HEK293 (cell line): ENCODE results near the gene CDH10.

Experiments used
- CTCF ChIA-PET: fragments of 350-600 bp; formaldehyde crosslinking; extraction: SDS; loops from one replicate; lab custom pipeline; 2021; ENCODE audit warnings: antibody characterized with exemption; lab: Yijun Ruan, JAX
- POLR2A ChIA-PET: fragments of 300-600 bp; formaldehyde crosslinking; extraction: SDS; loops from one replicate; lab custom pipeline; 2020; ENCODE audit warnings: antibody characterized with exemption, inconsistent platforms; lab: Yijun Ruan, JAX
- H3K27ac ChIP-seq: fragments of 200-500 bp; sonication (Bioruptor generic); 2 replicates; pipeline ENCODE4 v1.5.1; 2014; ENCODE audit warnings: low read depth, low read length, control low read depth, inconsistent platforms; ENCODE audit errors: extremely low read depth
- H3K36me3 ChIP-seq, 2 experiments: fragments of 200-500 bp in 1 of 2; sonication (Bioruptor generic) in 1 of 2; 1 replicate in 1 of 2; 2 replicates in 1 of 2; pipeline ENCODE4 v1.5.1; 2014 to 2017; ENCODE audit warnings: inconsistent platforms in 2 of 2, low read length in 2 of 2; ENCODE audit not compliant: control insufficient read depth in 2 of 2, insufficient read depth in 1 of 2
- H3K4me1 ChIP-seq: fragments of 200-500 bp; sonication (Bioruptor generic); 2 replicates; pipeline ENCODE4 v1.5.1; 2014; ENCODE audit warnings: mild to moderate bottlenecking, low read length, inconsistent platforms; ENCODE audit not compliant: control insufficient read depth, insufficient read depth
- H3K4me3 ChIP-seq: 2 replicates; pipeline ENCODE4 v1.5.1; 2011; ENCODE audit warnings: low read depth, mild to moderate bottlenecking, control low read depth, low read length, moderate library complexity
- H3K9me3 ChIP-seq: fragments of 200-500 bp; sonication (Bioruptor generic); 2 replicates; pipeline ENCODE4 v1.5.1; 2014; ENCODE audit warnings: low read depth, low read length, inconsistent platforms; ENCODE audit not compliant: control insufficient read depth, insufficient read depth
- EGR2 ChIP-seq: fragments of 450-650 bp; formaldehyde crosslinking; IDR thresholded peaks from 2 replicates; pipeline ENCODE4 v1.5.1; 2016; ENCODE audit warnings: low read depth, missing biosample characterization, missing genetic modification characterization
- OVOL3 ChIP-seq: fragments of 450-650 bp; formaldehyde crosslinking; IDR thresholded peaks from 2 replicates; pipeline ENCODE4 v1.5.1; 2016; ENCODE audit warnings: missing biosample characterization, missing genetic modification characterization
- TRIM28 ChIP-seq: IDR thresholded peaks from 2 replicates; pipeline ENCODE4 v1.6.1; 2011; ENCODE audit warnings: low read length, control low read depth, borderline replicate concordance
- ZBTB17 ChIP-seq: fragments of 450-650 bp; formaldehyde crosslinking; IDR thresholded peaks from 2 replicates; pipeline ENCODE4 v1.5.1; 2016; ENCODE audit warnings: missing biosample characterization, missing genetic modification characterization
- ZBTB21 ChIP-seq: fragments of 450-650 bp; formaldehyde crosslinking; IDR thresholded peaks from 2 replicates; pipeline ENCODE4 v1.5.1; 2017; ENCODE audit warnings: missing biosample characterization, missing genetic modification characterization
- ZBTB48 ChIP-seq: fragments of 450-650 bp; formaldehyde crosslinking; IDR thresholded peaks from 2 replicates; pipeline ENCODE4 v1.5.1; 2016; ENCODE audit warnings: missing biosample characterization, missing genetic modification characterization
- ZIC2 ChIP-seq: fragments of 450-650 bp; formaldehyde crosslinking; IDR thresholded peaks from 2 replicates; pipeline ENCODE4 v1.5.1; 2016; ENCODE audit warnings: missing biosample characterization, missing genetic modification characterization
- ZNF175 ChIP-seq: fragments of 450-650 bp; formaldehyde crosslinking; IDR thresholded peaks from 2 replicates; pipeline ENCODE4 v1.5.1; 2016; ENCODE audit warnings: missing biosample characterization, missing genetic modification characterization
- ZNF221 ChIP-seq: fragments of 450-650 bp; formaldehyde crosslinking; IDR thresholded peaks from 2 replicates; pipeline ENCODE4 v1.5.1; 2017; ENCODE audit warnings: missing biosample characterization, missing genetic modification characterization, borderline replicate concordance
- ZNF341 ChIP-seq: fragments of 450-650 bp; formaldehyde crosslinking; IDR thresholded peaks from 2 replicates; pipeline ENCODE4; 2016; ENCODE audit warnings: low read depth, missing biosample characterization, missing genetic modification characterization
- ZNF391 ChIP-seq: fragments of 450-650 bp; formaldehyde crosslinking; IDR thresholded peaks from 2 replicates; pipeline ENCODE4 v1.5.1; 2016; ENCODE audit warnings: low read depth, missing biosample characterization, missing genetic modification characterization, borderline replicate concordance
- ZNF561 ChIP-seq: fragments of 450-650 bp; IDR thresholded peaks from 2 replicates; pipeline ENCODE4 v1.5.1; 2018; ENCODE audit warnings: missing biosample characterization, missing genetic modification characterization, borderline replicate concordance
- ZNF596 ChIP-seq: fragments of 450-650 bp; IDR thresholded peaks from 2 replicates; pipeline ENCODE4 v1.5.0; 2018; ENCODE audit warnings: missing biosample characterization, mild to moderate bottlenecking, missing genetic modification characterization, moderate library complexity
- ZNF600 ChIP-seq: fragments of 450-650 bp; formaldehyde crosslinking; IDR thresholded peaks from 2 replicates; pipeline ENCODE4 v1.5.1; 2016; ENCODE audit warnings: missing biosample characterization, missing genetic modification characterization
- ZNF830 ChIP-seq: fragments of 450-650 bp; IDR thresholded peaks from 2 replicates; pipeline ENCODE4 v1.5.0; 2018; ENCODE audit warnings: missing biosample characterization, missing genetic modification characterization, low read depth, mild to moderate bottlenecking, moderate library complexity
- TF ChIP-seq, protein P1 (sequence below): fragments of 450-650 bp; formaldehyde crosslinking; IDR thresholded peaks from 2 replicates; pipeline ENCODE4 v1.5.1; 2016; ENCODE audit warnings: missing biosample characterization, missing genetic modification characterization
- TF ChIP-seq, protein P2 (sequence below): fragments of 450-650 bp; formaldehyde crosslinking; IDR thresholded peaks from 2 replicates; pipeline ENCODE4 v1.5.1; 2016; ENCODE audit warnings: missing biosample characterization, missing genetic modification characterization
- TF ChIP-seq, protein P3 (sequence below): fragments of 450-650 bp; formaldehyde crosslinking; IDR thresholded peaks from 2 replicates; pipeline ENCODE4; 2016; ENCODE audit warnings: missing biosample characterization, missing genetic modification characterization
- TF ChIP-seq, protein P4 (sequence below): fragments of 450-650 bp; IDR thresholded peaks from 2 replicates; pipeline ENCODE4 v1.5.1; 2018; ENCODE audit warnings: missing biosample characterization, missing genetic modification characterization
- TF ChIP-seq, protein P5 (sequence below): fragments of 450-650 bp; formaldehyde crosslinking; IDR thresholded peaks from 2 replicates; pipeline ENCODE4 v1.5.1; 2017; ENCODE audit warnings: missing biosample characterization, missing genetic modification characterization
- TF ChIP-seq, protein P6 (sequence below): fragments of 450-650 bp; formaldehyde crosslinking; conservative IDR thresholded peaks from 2 replicates; pipeline ENCODE4 v1.5.1; 2016; ENCODE audit warnings: low read depth, missing biosample characterization, missing genetic modification characterization

Gene CDH10

DNA sequence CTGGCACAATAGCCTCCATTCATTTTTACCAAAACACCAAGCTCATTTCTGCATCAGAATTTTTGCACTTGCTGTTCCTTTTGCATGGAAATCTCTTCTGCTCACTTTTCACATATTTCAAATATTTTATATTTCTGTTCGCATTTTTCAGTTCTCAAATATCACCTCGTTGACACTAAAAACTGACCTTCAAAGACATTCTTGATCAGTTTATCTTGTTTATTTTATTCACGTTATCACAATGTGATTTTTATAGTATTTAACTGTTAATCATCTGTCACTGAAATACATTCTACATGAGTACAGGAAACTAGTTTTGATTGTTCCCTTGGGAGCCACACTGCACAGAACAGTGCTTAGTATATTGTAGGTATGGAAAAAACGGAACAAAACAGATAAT is 29.6 kb downstream of the CDH10 start (continued):
- TF ChIP-seq, protein P1, sequence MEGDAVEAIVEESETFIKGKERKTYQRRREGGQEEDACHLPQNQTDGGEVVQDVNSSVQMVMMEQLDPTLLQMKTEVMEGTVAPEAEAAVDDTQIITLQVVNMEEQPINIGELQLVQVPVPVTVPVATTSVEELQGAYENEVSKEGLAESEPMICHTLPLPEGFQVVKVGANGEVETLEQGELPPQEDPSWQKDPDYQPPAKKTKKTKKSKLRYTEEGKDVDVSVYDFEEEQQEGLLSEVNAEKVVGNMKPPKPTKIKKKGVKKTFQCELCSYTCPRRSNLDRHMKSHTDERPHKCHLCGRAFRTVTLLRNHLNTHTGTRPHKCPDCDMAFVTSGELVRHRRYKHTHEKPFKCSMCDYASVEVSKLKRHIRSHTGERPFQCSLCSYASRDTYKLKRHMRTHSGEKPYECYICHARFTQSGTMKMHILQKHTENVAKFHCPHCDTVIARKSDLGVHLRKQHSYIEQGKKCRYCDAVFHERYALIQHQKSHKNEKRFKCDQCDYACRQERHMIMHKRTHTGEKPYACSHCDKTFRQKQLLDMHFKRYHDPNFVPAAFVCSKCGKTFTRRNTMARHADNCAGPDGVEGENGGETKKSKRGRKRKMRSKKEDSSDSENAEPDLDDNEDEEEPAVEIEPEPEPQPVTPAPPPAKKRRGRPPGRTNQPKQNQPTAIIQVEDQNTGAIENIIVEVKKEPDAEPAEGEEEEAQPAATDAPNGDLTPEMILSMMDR (tag by site-specific recombination), result no peak
- TF ChIP-seq EGR2 (tag by site-specific recombination) (no peak), ZBTB48 (tag by site-specific recombination) (no peak), ZNF221 (tag by site-specific recombination) (no peak), ZNF600 (tag by site-specific recombination) (no peak), TRIM28 (no peak), ZNF561 (tag by site-specific recombination) (no peak)
- TF ChIP-seq, protein P2, sequence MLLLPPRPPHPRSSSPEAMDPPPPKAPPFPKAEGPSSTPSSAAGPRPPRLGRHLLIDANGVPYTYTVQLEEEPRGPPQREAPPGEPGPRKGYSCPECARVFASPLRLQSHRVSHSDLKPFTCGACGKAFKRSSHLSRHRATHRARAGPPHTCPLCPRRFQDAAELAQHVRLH (tag by site-specific recombination), result no peak
- TF ChIP-seq, protein P3, sequence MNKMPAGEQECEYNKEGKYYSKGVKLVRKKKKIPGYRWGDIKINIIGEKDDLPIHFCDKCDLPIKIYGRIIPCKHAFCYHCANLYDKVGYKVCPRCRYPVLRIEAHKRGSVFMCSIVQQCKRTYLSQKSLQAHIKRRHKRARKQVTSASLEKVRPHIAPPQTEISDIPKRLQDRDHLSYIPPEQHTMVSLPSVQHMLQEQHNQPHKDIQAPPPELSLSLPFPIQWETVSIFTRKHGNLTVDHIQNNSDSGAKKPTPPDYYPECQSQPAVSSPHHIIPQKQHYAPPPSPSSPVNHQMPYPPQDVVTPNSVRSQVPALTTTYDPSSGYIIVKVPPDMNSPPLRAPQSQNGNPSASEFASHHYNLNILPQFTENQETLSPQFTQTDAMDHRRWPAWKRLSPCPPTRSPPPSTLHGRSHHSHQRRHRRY, result no peak
- TF ChIP-seq, protein P4, sequence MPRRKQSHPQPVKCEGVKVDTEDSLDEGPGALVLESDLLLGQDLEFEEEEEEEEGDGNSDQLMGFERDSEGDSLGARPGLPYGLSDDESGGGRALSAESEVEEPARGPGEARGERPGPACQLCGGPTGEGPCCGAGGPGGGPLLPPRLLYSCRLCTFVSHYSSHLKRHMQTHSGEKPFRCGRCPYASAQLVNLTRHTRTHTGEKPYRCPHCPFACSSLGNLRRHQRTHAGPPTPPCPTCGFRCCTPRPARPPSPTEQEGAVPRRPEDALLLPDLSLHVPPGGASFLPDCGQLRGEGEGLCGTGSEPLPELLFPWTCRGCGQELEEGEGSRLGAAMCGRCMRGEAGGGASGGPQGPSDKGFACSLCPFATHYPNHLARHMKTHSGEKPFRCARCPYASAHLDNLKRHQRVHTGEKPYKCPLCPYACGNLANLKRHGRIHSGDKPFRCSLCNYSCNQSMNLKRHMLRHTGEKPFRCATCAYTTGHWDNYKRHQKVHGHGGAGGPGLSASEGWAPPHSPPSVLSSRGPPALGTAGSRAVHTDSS, result no peak

DNA sequence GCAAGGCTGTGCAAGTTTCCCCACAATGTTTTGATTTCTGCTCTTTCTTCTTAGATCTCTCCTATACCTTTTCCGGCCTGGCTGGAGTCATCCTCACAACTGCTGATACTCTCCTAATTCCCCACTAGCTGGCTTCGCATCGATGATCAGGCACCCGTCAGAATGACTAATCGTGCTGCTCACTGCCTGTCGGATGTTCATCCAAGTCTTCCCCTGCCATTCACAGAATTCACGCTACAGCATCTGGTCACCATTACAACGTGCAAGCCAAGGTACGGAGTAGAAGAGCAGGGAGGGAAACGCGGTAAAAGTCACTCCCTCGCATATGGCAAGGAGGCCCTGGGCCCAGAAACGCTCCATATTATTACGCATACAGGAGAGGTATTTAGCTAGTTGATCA is 35.1 kb downstream of the CDH10 start:
- no peak overlapping the region for H3K27ac ChIP-seq
- no peaks in the 10 kb centered on the region for H3K9me3 ChIP-seq
- no peak for TF ChIP-seq ZNF391
- no peak for TF ChIP-seq ZBTB17 (tag by site-specific recombination)
- TF ChIP-seq OVOL3, result no peak
- TF ChIP-seq ZNF830 (tag by site-specific recombination), result no peak
- TF ChIP-seq, protein P5, sequence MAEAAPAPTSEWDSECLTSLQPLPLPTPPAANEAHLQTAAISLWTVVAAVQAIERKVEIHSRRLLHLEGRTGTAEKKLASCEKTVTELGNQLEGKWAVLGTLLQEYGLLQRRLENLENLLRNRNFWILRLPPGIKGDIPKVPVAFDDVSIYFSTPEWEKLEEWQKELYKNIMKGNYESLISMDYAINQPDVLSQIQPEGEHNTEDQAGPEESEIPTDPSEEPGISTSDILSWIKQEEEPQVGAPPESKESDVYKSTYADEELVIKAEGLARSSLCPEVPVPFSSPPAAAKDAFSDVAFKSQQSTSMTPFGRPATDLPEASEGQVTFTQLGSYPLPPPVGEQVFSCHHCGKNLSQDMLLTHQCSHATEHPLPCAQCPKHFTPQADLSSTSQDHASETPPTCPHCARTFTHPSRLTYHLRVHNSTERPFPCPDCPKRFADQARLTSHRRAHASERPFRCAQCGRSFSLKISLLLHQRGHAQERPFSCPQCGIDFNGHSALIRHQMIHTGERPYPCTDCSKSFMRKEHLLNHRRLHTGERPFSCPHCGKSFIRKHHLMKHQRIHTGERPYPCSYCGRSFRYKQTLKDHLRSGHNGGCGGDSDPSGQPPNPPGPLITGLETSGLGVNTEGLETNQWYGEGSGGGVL (tag by site-specific recombination), result no peak
- TF ChIP-seq ZNF596 (tag by site-specific recombination), result no peak
- TF ChIP-seq, protein P6, sequence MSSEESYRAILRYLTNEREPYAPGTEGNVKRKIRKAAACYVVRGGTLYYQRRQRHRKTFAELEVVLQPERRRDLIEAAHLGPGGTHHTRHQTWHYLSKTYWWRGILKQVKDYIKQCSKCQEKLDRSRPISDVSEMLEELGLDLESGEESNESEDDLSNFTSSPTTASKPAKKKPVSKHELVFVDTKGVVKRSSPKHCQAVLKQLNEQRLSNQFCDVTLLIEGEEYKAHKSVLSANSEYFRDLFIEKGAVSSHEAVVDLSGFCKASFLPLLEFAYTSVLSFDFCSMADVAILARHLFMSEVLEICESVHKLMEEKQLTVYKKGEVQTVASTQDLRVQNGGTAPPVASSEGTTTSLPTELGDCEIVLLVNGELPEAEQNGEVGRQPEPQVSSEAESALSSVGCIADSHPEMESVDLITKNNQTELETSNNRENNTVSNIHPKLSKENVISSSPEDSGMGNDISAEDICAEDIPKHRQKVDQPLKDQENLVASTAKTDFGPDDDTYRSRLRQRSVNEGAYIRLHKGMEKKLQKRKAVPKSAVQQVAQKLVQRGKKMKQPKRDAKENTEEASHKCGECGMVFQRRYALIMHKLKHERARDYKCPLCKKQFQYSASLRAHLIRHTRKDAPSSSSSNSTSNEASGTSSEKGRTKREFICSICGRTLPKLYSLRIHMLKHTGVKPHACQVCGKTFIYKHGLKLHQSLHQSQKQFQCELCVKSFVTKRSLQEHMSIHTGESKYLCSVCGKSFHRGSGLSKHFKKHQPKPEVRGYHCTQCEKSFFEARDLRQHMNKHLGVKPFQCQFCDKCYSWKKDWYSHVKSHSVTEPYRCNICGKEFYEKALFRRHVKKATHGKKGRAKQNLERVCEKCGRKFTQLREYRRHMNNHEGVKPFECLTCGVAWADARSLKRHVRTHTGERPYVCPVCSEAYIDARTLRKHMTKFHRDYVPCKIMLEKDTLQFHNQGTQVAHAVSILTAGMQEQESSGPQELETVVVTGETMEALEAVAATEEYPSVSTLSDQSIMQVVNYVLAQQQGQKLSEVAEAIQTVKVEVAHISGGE, result no peak
- TF ChIP-seq, protein P2 (tag by site-specific recombination), result no peak
- TF ChIP-seq ZNF341 (tag by site-specific recombination), result no peak
- TF ChIP-seq ZIC2 (tag by site-specific recombination), result no peak
- no peak for TF ChIP-seq ZBTB21 (tag by site-specific recombination)
- no peak for TF ChIP-seq ZNF175 (tag by site-specific recombination)
- H3K4me3 ChIP-seq, result no peak overlapping the region
- no peaks in the 10 kb centered on the region for H3K4me1 ChIP-seq
- ChIA-PET CTCF (no interaction called here), POLR2A (no interaction called here)
- no peaks in the 10 kb centered on the region for H3K36me3 ChIP-seq
